Stomach (tissue), 9 donors: ENCODE measurements around the gene SPG7. TPM values are rescaled to one million over a fixed set of nuclear protein-coding genes. Genes with fewer than 3 reads are reported as not detected.

Experiments
- DNase-seq, 2 donors: peaks; one replicate each; pipeline versions ENCODE4 v3.0.0 to v3.0.0-alpha.2; 2013 to 2019
- H3K27ac ChIP-seq, 5 donors: fragments of 200-600 bp in 4 of 5; sonication (generic) in 4 of 5; one replicate each; pipeline ENCODE4 v1.5.1; 2013 to 2019; ENCODE audit warnings: mild to moderate bottlenecking in 1 of 5, moderate library complexity in 1 of 5
- H3K27me3 ChIP-seq, 3 donors: fragments of 200-600 bp; sonication (generic); one replicate each; pipeline ENCODE4 v1.5.1; 2017 to 2019; ENCODE audit warnings: mixed run types in 1 of 3
- H3K36me3 ChIP-seq, 4 donors: fragments of 200-600 bp; sonication (generic); 1 replicate in 3 of 4; 2 replicates in 1 of 4; pipeline ENCODE4 v1.5.1; 2016 to 2019
- H3K4me1 ChIP-seq, 4 donors: fragments of 200-600 bp; sonication (generic); one replicate each; pipeline ENCODE4 v1.5.1; 2016 to 2019
- H3K4me3 ChIP-seq, 4 donors: fragments of 200-600 bp; sonication (generic) in 3 of 4; one replicate each; pipeline ENCODE4 v1.5.1; 2016 to 2019; ENCODE audit warnings: mild to moderate bottlenecking in 1 of 4
- H3K9me3 ChIP-seq, 4 donors: fragments of 200-600 bp; sonication (generic); one replicate each; pipeline ENCODE4 v1.5.1; 2016 to 2019
- EP300 ChIP-seq: sonication (generic); formaldehyde crosslinking; IDR thresholded peaks from one replicate; pipeline ENCODE4 v1.6.1; 2017; ENCODE audit warnings: antibody characterized with exemption
- POLR2A ChIP-seq, 4 donors: fragments of 450-650 bp; IDR thresholded peaks; one replicate each; pipeline ENCODE4 v1.6.1; 2016; ENCODE audit warnings: antibody characterized with exemption in 4 of 4, control low read depth in 2 of 4, mild to moderate bottlenecking in 1 of 4, moderate library complexity in 1 of 4
- POLR2AphosphoS5 ChIP-seq, 3 donors: sonication (generic); formaldehyde crosslinking; IDR thresholded peaks; one replicate each; pipeline ENCODE4 v1.6.1; 2016; ENCODE audit warnings: antibody characterized with exemption in 3 of 3
- WGBS, 5 donors: extraction: QIAGEN DNeasy Blood & Tissue Kit in 3 of 5; methylation state at CpG; one replicate each; pipeline versions ENCODE4 v1.1.5 to v1.1.7; 2013 to 2018; 5-methylcytosine and 5-hydroxymethylcytosine counted together
- intact Hi-C: fragments of 100-400 bp; cut with DNase I; formaldehyde crosslinking; loops from one replicate; pipeline ENCODE4 v1.15.1; 2023; ENCODE audit warnings: low total_unique reads
- polyA plus RNA-seq, 3 donors: library from polyadenylated mRNA; stranded (reverse); fragments of 200-250 nt; gene quantifications; one replicate each; pipeline ENCODE4 v1.2.3, GENCODE V29; 2013
- total RNA-seq, 5 donors: library from RNA; depleted of rRNA; stranded (reverse); fragments of >200 nt; gene quantifications; one replicate each; pipeline versions ENCODE4 v1.1.0 to v1.2.3, GENCODE V29; 2014 to 2016
- TF ChIP-seq, protein P1 (sequence below), 7 experiments: fragments of 450-650 bp in 4 of 7; fragments of 200-600 bp in 3 of 7; sonication (generic) in 3 of 7; IDR thresholded peaks; one replicate each; pipeline ENCODE4 v1.5.1; 2016 to 2019; ENCODE audit warnings: antibody characterized with exemption in 7 of 7, control low read depth in 2 of 7, mild to moderate bottlenecking in 1 of 7
- donor health status: healthy with polysubstance abuse.
- donor health status: Bipolar disorder and iron deficiency.
- donor health status: healthy.

SPG7 gene
- total and polyA plus RNA-seq, 8 donors: 30.0 to 363 (median 157) TPM

DNA sequence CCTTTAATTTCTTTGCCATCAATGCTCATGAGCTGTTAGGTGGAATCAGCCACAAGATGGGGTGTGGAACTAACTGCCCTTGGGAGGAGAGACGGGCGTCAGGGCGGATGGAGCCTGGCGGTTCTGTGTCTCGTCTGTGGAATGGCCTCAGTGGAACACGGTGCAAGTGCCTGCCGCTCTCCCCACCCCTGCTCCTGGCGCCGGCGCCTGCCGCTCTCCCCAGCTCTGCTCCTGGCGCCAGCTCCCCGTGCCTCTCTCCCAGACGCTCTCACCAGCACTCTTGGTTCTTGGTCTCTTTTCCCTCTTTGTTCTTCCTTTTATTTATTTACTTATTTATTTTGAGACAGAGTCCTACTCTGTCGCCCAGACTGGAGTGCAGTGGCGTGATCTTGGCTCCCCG lies 39.1 kb downstream of the SPG7 start:
- intact Hi-C loops: no loop called here
- no peak for TF ChIP-seq EP300
- TF ChIP-seq POLR2A (IDR thresholded peaks at IDR 0.05): no peak
- no peak for TF ChIP-seq POLR2AphosphoS5 (IDR thresholded peaks at IDR 0.05)
- TF ChIP-seq, protein P1, sequence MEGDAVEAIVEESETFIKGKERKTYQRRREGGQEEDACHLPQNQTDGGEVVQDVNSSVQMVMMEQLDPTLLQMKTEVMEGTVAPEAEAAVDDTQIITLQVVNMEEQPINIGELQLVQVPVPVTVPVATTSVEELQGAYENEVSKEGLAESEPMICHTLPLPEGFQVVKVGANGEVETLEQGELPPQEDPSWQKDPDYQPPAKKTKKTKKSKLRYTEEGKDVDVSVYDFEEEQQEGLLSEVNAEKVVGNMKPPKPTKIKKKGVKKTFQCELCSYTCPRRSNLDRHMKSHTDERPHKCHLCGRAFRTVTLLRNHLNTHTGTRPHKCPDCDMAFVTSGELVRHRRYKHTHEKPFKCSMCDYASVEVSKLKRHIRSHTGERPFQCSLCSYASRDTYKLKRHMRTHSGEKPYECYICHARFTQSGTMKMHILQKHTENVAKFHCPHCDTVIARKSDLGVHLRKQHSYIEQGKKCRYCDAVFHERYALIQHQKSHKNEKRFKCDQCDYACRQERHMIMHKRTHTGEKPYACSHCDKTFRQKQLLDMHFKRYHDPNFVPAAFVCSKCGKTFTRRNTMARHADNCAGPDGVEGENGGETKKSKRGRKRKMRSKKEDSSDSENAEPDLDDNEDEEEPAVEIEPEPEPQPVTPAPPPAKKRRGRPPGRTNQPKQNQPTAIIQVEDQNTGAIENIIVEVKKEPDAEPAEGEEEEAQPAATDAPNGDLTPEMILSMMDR (IDR thresholded peaks at IDR 0.05): no peak
- 95 to 96% (median 96%) methylated on average over 17 of the region's 17 CpGs for WGBS, 5 donors
- Histone ChIP-seq H3K36me3 (peaks cover 40 to 94% (median 93%) of the 10 kb centered on the region in 4 donors), H3K27me3 (no peaks in the 10 kb centered on the region), H3K4me3 (no peak overlapping the region), H3K9me3 (no peaks in the 10 kb centered on the region), H3K4me1 (peaks cover 0 to 19% (median 15%) of the 10 kb centered on the region in 4 donors), H3K27ac (no peak overlapping the region)
- no peak for DNase-seq

GRCh38 chr16:89547860-89548259 lies 39.7 kb downstream of the SPG7 start:
- no peak for DNase-seq
- H3K4me3 ChIP-seq: no peak overlapping the region
- peaks cover 41 to 95% (median 94%) of the 10 kb centered on the region in 4 donors for H3K36me3 ChIP-seq
- H3K27ac ChIP-seq: no peak overlapping the region
- TF ChIP-seq EP300 (no peak), POLR2A (IDR thresholded peaks at IDR 0.05) (no peak), POLR2AphosphoS5 (IDR thresholded peaks at IDR 0.05) (no peak)
- TF ChIP-seq, protein P1 (IDR thresholded peaks at IDR 0.05): no peak
- WGBS, 5 donors: 95 to 98% (median 96%) methylated on average over 20 of the region's 20 CpGs
- no peaks in the 10 kb centered on the region for H3K27me3 ChIP-seq
- intact Hi-C loops: no loop called here
- H3K9me3 ChIP-seq: no peaks in the 10 kb centered on the region
- peaks cover 0 to 19% (median 15%) of the 10 kb centered on the region in 4 donors for H3K4me1 ChIP-seq

GRCh38 chr16:89548344-89549006 lies 40.3 kb downstream of the SPG7 start:
- Histone ChIP-seq H3K36me3 (peaks cover 44 to 100% (median 100%) of the 10 kb centered on the region in 4 donors), H3K4me3 (no peak overlapping the region), H3K9me3 (no peaks in the 10 kb centered on the region), H3K4me1 (peaks cover 0 to 19% (median 15%) of the 10 kb centered on the region in 4 donors), H3K27ac (no peak overlapping the region), H3K27me3 (no peaks in the 10 kb centered on the region)
- DNase-seq: no peak
- 84 to 92% (median 90%) methylated on average over 28 of the region's 28 CpGs for WGBS, 5 donors
- intact Hi-C loops: no loop called here
- no peak for TF ChIP-seq EP300
- TF ChIP-seq POLR2AphosphoS5 (IDR thresholded peaks at IDR 0.05): no peak
- TF ChIP-seq, protein P1 (IDR thresholded peaks at IDR 0.05): no peak
- TF ChIP-seq POLR2A (IDR thresholded peaks at IDR 0.05): no peak

- Histone ChIP-seq H3K4me1 (peaks cover 0 to 19% (median 15%) of the 10 kb centered on the region in 4 donors), H3K4me3 (no peak overlapping the region), H3K36me3 (peaks cover 48 to 100% (median 100%) of the 10 kb centered on the region in 4 donors), H3K27ac (no peak overlapping the region), H3K27me3 (no peaks in the 10 kb centered on the region), H3K9me3 (no peaks in the 10 kb centered on the region)
- WGBS, 5 donors: 82 to 91% (median 90%) methylated on average over 10 of the region's 10 CpGs
- TF ChIP-seq POLR2AphosphoS5 (IDR thresholded peaks at IDR 0.05) (no peak), EP300 (no peak), POLR2A (IDR thresholded peaks at IDR 0.05) (no peak)
- TF ChIP-seq, protein P1 (IDR thresholded peaks at IDR 0.05): no peak
- no peak for DNase-seq
- intact Hi-C loops: no loop called here
Observed at GRCh38 chr16:89549007-89549700, 41.0 kb downstream of the SPG7 start.
